SJSA1 (cell line): Measurements from ENCODE around the gene ZNF75A. TPM values are rescaled to one million over a fixed set of nuclear protein-coding genes. Genes with fewer than 3 reads are reported as not detected.

Experiments used
- DNase-seq, 2 experiments: peaks; one replicate each; pipeline ENCODE4 v3.0.0-alpha.2; 2015 to 2020; ENCODE audit warnings: low spot score in 2 of 2, low read depth in 1 of 2
- H3K27ac ChIP-seq: fragments of 250-450 bp; sonication (Bioruptor Pico); 2 replicates; pipeline ENCODE4 v1.5.1; 2020; ENCODE audit warnings: mild to moderate bottlenecking, moderate library complexity
- H3K27me3 ChIP-seq: fragments of 250-450 bp; sonication (Bioruptor Pico); replicated peaks from 2 replicates; pipeline ENCODE4 v1.5.1; 2020; ENCODE audit warnings: mild to moderate bottlenecking, moderate library complexity
- H3K36me3 ChIP-seq: fragments of 250-450 bp; sonication (Bioruptor Pico); 2 replicates; pipeline ENCODE4 v1.5.1; 2020; ENCODE audit warnings: mild to moderate bottlenecking
- H3K4me1 ChIP-seq: fragments of 250-450 bp; sonication (Bioruptor Pico); replicated peaks from 2 replicates; pipeline ENCODE4 v1.6.1; 2021; ENCODE audit warnings: mild to moderate bottlenecking
- H3K4me3 ChIP-seq: fragments of 250-450 bp; sonication (Bioruptor Pico); 2 replicates; pipeline ENCODE4 v1.5.1; 2020; ENCODE audit warnings: mild to moderate bottlenecking
- H3K9me3 ChIP-seq: fragments of 250-450 bp; sonication (Bioruptor Pico); replicated peaks from 2 replicates; pipeline ENCODE4 v1.5.1; 2020; ENCODE audit warnings: mild to moderate bottlenecking
- total RNA-seq: library from RNA; depleted of rRNA; stranded (reverse); fragments of >200 nt; shearing (Covaris generic); gene quantifications from 2 replicates; pipeline ENCODE4 v1.2.3, GENCODE V29; 2014; rRNA removed

ZNF75A gene
- total RNA-seq, 1 experiment from 2014 or later, result 16.8 TPM

- peak; percentile 7 to 51 for DNase-seq
- Histone ChIP-seq H3K36me3 (no peaks in the 10 kb centered on the region; the same call in 1 of the 2 replicates), H3K4me1 (no peaks in the 10 kb centered on the region), H3K4me3 (peak overlapping the region; percentile 33), H3K9me3 (peaks cover 19% of the 10 kb centered on the region; the same call in 1 of the 2 replicates), H3K27ac (no peak overlapping the region), H3K27me3 (no peaks in the 10 kb centered on the region)
These were observed 59.6 kb downstream of the ZNF75A start for GRCh38 chr16:3364774-3365427.

Other genes starting within 250 kb of the ZNF75A start
- 99.8 and 160 TPM in 2 replicates for gene IL32, start 239.9 kb upstream of the ZNF75A start, total RNA-seq
- not detected in 2 replicates for gene ZSCAN10, start 206.2 kb upstream of the ZNF75A start, total RNA-seq
- gene ZNF205, start 192.9 kb upstream of the ZNF75A start, total RNA-seq, result 13.8 and 15.3 TPM in 2 replicates
- gene ZNF213, start 170.5 kb upstream of the ZNF75A start, total RNA-seq, result 2.6 and 3.8 TPM in 2 replicates
- gene OR1F1, start 117.3 kb upstream of the ZNF75A start, total RNA-seq, result not detected in 2 replicates
- 8.5 TPM in 2 replicates for gene ZNF200, start 70.3 kb upstream of the ZNF75A start, total RNA-seq
- not detected in 2 replicates for gene MEFV, start 48.9 kb upstream of the ZNF75A start, total RNA-seq
- gene ZNF263, start 22.0 kb upstream of the ZNF75A start, total RNA-seq, result 41.0 and 53.8 TPM in 2 replicates
- 2.1 and 11.1 TPM in 2 replicates for gene TIGD7, start 67 bp upstream of the ZNF75A start, total RNA-seq
- gene OR2C1, start 50.4 kb downstream of the ZNF75A start, total RNA-seq, result 0.08 TPM in 1 of 2 replicates, not detected in the other
- gene ZSCAN32, start 95.5 kb downstream of the ZNF75A start, total RNA-seq, result 8.1 and 15.1 TPM in 2 replicates
- 6.8 and 7.8 TPM in 2 replicates for gene ZNF174, start 95.7 kb downstream of the ZNF75A start, total RNA-seq
- 2.1 and 2.9 TPM in 2 replicates for gene ZNF597, start 138.0 kb downstream of the ZNF75A start, total RNA-seq
- 4.6 and 6.8 TPM in 2 replicates for gene NAA60, start 138.2 kb downstream of the ZNF75A start, total RNA-seq
- not detected in 2 replicates for gene C16orf90, start 190.0 kb downstream of the ZNF75A start, total RNA-seq
- 17.4 and 37.6 TPM in 2 replicates for gene CLUAP1, start 195.5 kb downstream of the ZNF75A start, total RNA-seq